Body of pancreas (tissue), 4 donors: Measurements from ENCODE around the gene CYFIP1. TPM values are rescaled to one million over a fixed set of nuclear protein-coding genes. Genes with fewer than 3 reads are reported as not detected.

Source experiments
- ATAC-seq: fragments of 150-250 bp; one replicate; pipeline ENCODE4 v1.9.1; 2016
- DNase-seq, 4 donors: peaks; one replicate each; pipeline ENCODE4 v3.0.0-alpha.2; 2019
- H3K27ac ChIP-seq, 4 donors: fragments of 200-600 bp; sonication (generic); 1 replicate in 3 of 4; 2 replicates in 1 of 4; pipeline versions ENCODE4 v1.5.1 to v1.6.1; 2016 to 2019; ENCODE audit warnings: mild to moderate bottlenecking in 1 of 4, mixed read lengths in 1 of 4, moderate library complexity in 1 of 4
- H3K27me3 ChIP-seq, 2 donors: fragments of 200-600 bp; sonication (generic); one replicate each; pipeline ENCODE4 v1.6.0; 2016; ENCODE audit warnings: mild to moderate bottlenecking in 1 of 2
- H3K36me3 ChIP-seq, 2 donors: fragments of 200-600 bp; sonication (generic); replicated peaks in 1 of 2; 2 replicates each; pipeline ENCODE4 v1.5.1; 2016; ENCODE audit warnings: low read depth in 2 of 2; ENCODE audit not compliant: insufficient read depth in 1 of 2
- H3K4me1 ChIP-seq: fragments of 200-600 bp; sonication (generic); one replicate; pipeline ENCODE4 v1.6.0; 2016
- H3K4me3 ChIP-seq, 2 donors: fragments of 200-600 bp; sonication (generic); 1 replicate in 1 of 2; 2 replicates in 1 of 2; pipeline ENCODE4 v1.5.1; 2016 to 2019
- H3K9me3 ChIP-seq, 3 donors: fragments of 200-600 bp; sonication (generic); 1 replicate in 2 of 3; 2 replicates in 1 of 3; pipeline ENCODE4 v1.5.1; 2016
- POLR2A ChIP-seq, 3 donors: fragments of 450-650 bp; IDR thresholded peaks; one replicate each; pipeline ENCODE4 v1.6.1; 2016; ENCODE audit warnings: antibody characterized with exemption in 3 of 3, mild to moderate bottlenecking in 2 of 3
- WGBS, 2 donors: methylation state at CpG; one replicate each; pipeline ENCODE4 v1.1.5; 2017; 5-methylcytosine and 5-hydroxymethylcytosine counted together
- intact Hi-C: fragments of 100-400 bp; cut with DNase I; formaldehyde crosslinking; loops from one replicate; pipeline ENCODE4 v1.15.1; 2023
- total RNA-seq, 2 donors: library from RNA; depleted of rRNA; stranded (reverse); fragments of >200 nt; gene quantifications; one replicate each; pipeline ENCODE4 v1.1.0, GENCODE V29; 2016
- TF ChIP-seq, protein P1 (sequence below), 7 experiments: fragments of 450-650 bp in 4 of 7; fragments of 200-600 bp in 3 of 7; sonication (generic) in 3 of 7; IDR thresholded peaks; one replicate each; pipeline ENCODE4 v1.5.1; 2016 to 2019; ENCODE audit warnings: antibody characterized with exemption in 7 of 7

The CYFIP1 gene
- total RNA-seq, 2 donors from 2014 or later, result 68.5 to 68.6 TPM

DNA sequence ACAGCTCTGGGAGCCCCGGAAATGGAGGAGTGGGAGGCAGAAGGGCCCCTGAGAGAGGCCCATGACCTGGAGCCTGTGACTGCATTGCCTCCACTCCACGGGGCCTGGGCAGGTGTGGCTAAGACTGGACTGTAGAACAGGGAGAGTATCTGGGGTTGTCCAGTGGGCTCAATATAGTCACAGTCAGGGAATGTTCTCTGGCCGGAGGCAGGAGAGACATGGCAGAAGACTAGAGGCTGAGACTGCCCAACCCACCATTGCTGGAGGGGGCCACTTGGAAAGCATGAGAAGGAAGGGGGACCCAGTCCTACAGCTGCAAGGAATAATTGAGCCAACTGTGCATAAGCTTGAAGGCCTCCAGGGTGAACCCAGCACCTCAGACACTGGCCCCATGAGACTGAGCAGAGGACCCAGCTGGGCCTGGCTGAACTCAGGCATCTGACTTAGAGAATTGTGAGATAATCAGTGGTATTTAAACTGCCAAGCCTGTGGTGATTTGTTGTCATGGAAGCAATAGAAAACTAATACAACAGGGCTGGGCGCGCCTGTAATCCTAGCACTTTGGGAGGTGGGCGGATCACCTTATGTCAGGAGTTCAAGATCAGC is 108.6 kb downstream of the CYFIP1 start:
- ATAC-seq (no peak), DNase-seq (no peak)
- H3K27me3 ChIP-seq, result no peaks in the 10 kb centered on the region
- no peak for TF ChIP-seq POLR2A (IDR thresholded peaks at IDR 0.05)
- TF ChIP-seq, protein P1, sequence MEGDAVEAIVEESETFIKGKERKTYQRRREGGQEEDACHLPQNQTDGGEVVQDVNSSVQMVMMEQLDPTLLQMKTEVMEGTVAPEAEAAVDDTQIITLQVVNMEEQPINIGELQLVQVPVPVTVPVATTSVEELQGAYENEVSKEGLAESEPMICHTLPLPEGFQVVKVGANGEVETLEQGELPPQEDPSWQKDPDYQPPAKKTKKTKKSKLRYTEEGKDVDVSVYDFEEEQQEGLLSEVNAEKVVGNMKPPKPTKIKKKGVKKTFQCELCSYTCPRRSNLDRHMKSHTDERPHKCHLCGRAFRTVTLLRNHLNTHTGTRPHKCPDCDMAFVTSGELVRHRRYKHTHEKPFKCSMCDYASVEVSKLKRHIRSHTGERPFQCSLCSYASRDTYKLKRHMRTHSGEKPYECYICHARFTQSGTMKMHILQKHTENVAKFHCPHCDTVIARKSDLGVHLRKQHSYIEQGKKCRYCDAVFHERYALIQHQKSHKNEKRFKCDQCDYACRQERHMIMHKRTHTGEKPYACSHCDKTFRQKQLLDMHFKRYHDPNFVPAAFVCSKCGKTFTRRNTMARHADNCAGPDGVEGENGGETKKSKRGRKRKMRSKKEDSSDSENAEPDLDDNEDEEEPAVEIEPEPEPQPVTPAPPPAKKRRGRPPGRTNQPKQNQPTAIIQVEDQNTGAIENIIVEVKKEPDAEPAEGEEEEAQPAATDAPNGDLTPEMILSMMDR (IDR thresholded peaks at IDR 0.05), result no peak
- H3K27ac ChIP-seq, result no peak overlapping the region
- peaks cover 0 to 44% of the 10 kb centered on the region in 2 donors for H3K36me3 ChIP-seq
- no peak overlapping the region for H3K4me3 ChIP-seq
- H3K9me3 ChIP-seq, result no peaks in the 10 kb centered on the region
- intact Hi-C loops, result no loop called here
- 82 to 97% methylated on average over 5 to 6 of the region's 6 CpGs for WGBS, 2 donors
- H3K4me1 ChIP-seq, result no peaks in the 10 kb centered on the region

DNA sequence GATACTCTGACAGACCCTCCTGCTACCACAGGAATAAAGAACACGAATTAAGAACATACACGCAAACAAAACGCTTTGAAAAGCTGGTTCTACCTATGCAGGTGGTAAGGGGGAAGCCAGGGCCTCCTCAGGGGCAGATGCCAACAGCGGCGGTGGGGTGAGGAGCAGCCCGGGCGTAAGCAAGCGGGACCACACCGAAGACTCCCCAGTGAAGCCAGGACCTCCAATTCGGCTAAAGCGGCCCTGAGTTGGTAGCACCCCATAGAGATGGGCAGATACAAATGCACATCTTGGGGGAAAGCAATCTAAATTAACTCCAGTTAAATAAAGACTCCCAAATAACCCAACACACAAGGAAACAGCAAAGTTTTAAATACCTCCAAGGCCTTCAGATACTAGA is 109.3 kb downstream of the CYFIP1 start:
- Histone ChIP-seq H3K4me1 (no peaks in the 10 kb centered on the region), H3K9me3 (no peaks in the 10 kb centered on the region), H3K4me3 (no peak overlapping the region), H3K27ac (no peak overlapping the region), H3K27me3 (no peaks in the 10 kb centered on the region), H3K36me3 (peaks cover 0 to 47% of the 10 kb centered on the region in 2 donors)
- intact Hi-C loops, result no loop called here
- ATAC-seq (no peak), DNase-seq (no peak)
- 94 to 96% methylated on average over 11 of the region's 11 CpGs for WGBS, 2 donors
- TF ChIP-seq POLR2A (IDR thresholded peaks at IDR 0.05), result no peak
- TF ChIP-seq, protein P1 (IDR thresholded peaks at IDR 0.05), result no peak

DNA sequence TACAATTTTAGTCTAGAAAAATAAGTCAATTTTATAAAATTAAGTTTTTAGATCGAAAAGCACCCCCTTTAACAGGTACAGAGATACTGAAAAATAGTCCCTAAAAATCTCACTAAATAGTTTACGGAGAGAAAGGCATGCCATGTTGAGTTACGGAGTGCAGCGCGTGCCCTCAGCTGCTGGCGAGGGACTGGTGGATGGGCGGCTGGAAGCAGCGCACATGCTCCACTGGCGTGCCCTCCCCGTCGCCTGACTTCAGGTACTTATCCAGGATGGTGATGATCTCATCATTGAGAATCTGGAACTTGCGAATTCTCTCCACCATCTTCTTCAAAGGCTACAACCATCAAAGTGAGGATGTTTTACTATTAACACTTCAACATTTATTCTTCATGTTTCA is 110.3 kb downstream of the CYFIP1 start:
- DNase-seq, result no peak
- Histone ChIP-seq H3K27ac (no peak overlapping the region), H3K9me3 (no peaks in the 10 kb centered on the region), H3K4me1 (no peaks in the 10 kb centered on the region), H3K36me3 (peaks cover 0 to 42% of the 10 kb centered on the region in 2 donors), H3K27me3 (no peaks in the 10 kb centered on the region), H3K4me3 (no peak overlapping the region)
- ATAC-seq, result no peak
- 95 to 97% methylated on average over 12 of the region's 12 CpGs for WGBS, 2 donors
- TF ChIP-seq, protein P1 (IDR thresholded peaks at IDR 0.05), result no peak
- no peak for TF ChIP-seq POLR2A (IDR thresholded peaks at IDR 0.05)
- intact Hi-C loops, result no loop called here

DNA sequence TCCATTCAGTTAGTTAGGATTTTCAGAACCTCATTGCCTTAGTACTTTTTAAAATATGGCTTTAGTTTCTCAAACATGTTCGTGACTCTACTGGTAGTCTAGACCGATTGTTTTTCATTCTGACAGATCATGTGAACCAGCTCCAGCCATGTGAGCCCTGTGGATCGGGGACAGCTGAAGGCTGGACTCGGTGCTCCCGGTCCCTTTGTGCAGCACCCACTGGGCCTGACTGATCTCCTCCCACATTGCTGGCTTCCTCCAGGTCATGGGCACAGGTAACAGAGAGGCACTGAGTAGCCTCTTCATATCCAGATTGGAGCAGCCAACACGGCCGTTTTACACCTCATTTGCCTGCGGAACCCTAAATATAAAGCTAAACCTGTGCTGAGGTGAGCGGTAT is 111.2 kb downstream of the CYFIP1 start:
- H3K4me3 ChIP-seq, result no peak overlapping the region
- H3K9me3 ChIP-seq, result no peaks in the 10 kb centered on the region
- peaks cover 3% of the 10 kb centered on the region for H3K4me1 ChIP-seq
- intact Hi-C loops, result no loop called here
- DNase-seq (no peak), ATAC-seq (no peak)
- no peak for TF ChIP-seq POLR2A (IDR thresholded peaks at IDR 0.05)
- TF ChIP-seq, protein P1 (IDR thresholded peaks at IDR 0.05), result no peak
- H3K27me3 ChIP-seq, result no peaks in the 10 kb centered on the region
- peaks cover 0 to 36% of the 10 kb centered on the region in 2 donors for H3K36me3 ChIP-seq
- no peak overlapping the region for H3K27ac ChIP-seq
- 88 to 91% methylated on average over 6 to 9 of the region's 9 CpGs for WGBS, 2 donors

DNA sequence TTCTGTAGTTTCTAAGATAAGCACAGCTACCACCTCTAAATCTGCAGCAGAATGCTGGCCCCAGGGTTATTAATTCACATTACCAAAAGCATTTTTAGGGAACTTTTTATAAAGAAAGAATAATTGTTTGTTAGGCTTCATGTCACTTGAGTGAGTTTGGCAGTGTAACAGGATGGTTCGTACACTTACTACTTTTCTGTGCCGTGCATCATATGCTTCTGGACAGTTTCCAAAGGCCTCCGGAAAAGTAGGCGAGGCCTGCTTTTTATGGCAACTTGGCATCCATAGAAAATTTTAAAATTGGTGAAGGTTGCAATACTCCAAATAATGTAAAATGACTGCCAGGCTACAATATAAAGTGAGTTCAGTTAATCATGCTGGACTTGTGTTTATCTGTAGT is 111.7 kb downstream of the CYFIP1 start:
- TF ChIP-seq, protein P1 (IDR thresholded peaks at IDR 0.05), result no peak
- TF ChIP-seq POLR2A (IDR thresholded peaks at IDR 0.05), result no peak
- 76 to 85% methylated on average over 4 of the region's 4 CpGs for whole genome bisulfite sequencing, 2 donors
- ATAC-seq (no peak), DNase-seq (no peak)
- peaks cover 0 to 36% of the 10 kb centered on the region in 2 donors for H3K36me3 ChIP-seq
- no peaks in the 10 kb centered on the region for H3K27me3 ChIP-seq
- no peaks in the 10 kb centered on the region for H3K9me3 ChIP-seq
- H3K4me1 ChIP-seq, result peaks cover 7% of the 10 kb centered on the region
- intact Hi-C loops, result no loop called here
- no peak overlapping the region for H3K27ac ChIP-seq
- H3K4me3 ChIP-seq, result no peak overlapping the region
